Keratinocyte (primary cell): ENCODE results near the gene WNT6. TPM values are rescaled to one million over a fixed set of nuclear protein-coding genes. Genes with fewer than 3 reads are reported as not detected.

ENCODE experiments used
- DNase-seq: peaks from one replicate; pipeline ENCODE4 v3.0.0-alpha.2; 2011; ENCODE audit warnings: low read depth, missing footprints, low spot score
- FAIRE-seq: peaks from 2 replicates; lab custom pipeline; 2011; peaks lifted over from hg19 to GRCh38; lab: Jason Lieb, UNC
- H2AFZ ChIP-seq: 2 replicates; pipeline ENCODE4 v1.6.0; 2012; ENCODE audit warnings: low read length, control low read depth, inconsistent platforms; ENCODE audit not compliant: control insufficient read depth
- H3K27ac ChIP-seq: 2 replicates; pipeline ENCODE4 v1.5.1; 2011; ENCODE audit warnings: low read length; ENCODE audit not compliant: control insufficient read depth, insufficient read depth
- H3K27me3 ChIP-seq: 3 replicates; pipeline ENCODE4 v1.6.0; 2011; ENCODE audit warnings: low read length; ENCODE audit not compliant: control insufficient read depth, insufficient read depth; ENCODE audit errors: extremely low read depth
- H3K36me3 ChIP-seq, 2 experiments: 2 replicates in 1 of 2; 3 replicates in 1 of 2; pipeline ENCODE4 v1.5.1; 2011; ENCODE audit warnings: low read length in 2 of 2, mild to moderate bottlenecking in 1 of 2; ENCODE audit not compliant: control insufficient read depth in 2 of 2, insufficient read depth in 2 of 2; ENCODE audit errors: extremely low read depth in 1 of 2
- H3K4me1 ChIP-seq: 3 replicates; pipeline ENCODE4 v1.5.1; 2011; ENCODE audit warnings: low read length; ENCODE audit not compliant: control insufficient read depth, insufficient read depth; ENCODE audit errors: extremely low read depth
- H3K4me2 ChIP-seq: 3 replicates; pipeline ENCODE4 v1.6.0; 2011; ENCODE audit warnings: low read depth, low read length; ENCODE audit not compliant: control insufficient read depth, insufficient read depth; ENCODE audit errors: extremely low read depth
- H3K4me3 ChIP-seq, 3 experiments: fragments of 200-600 bp in 1 of 3; sonication (generic) in 1 of 3; 2 replicates in 2 of 3; 3 replicates in 1 of 3; pipeline ENCODE4 v1.5.1; 2011 to 2016; ENCODE audit warnings: low read length in 3 of 3, mild to moderate bottlenecking in 3 of 3, control low read depth in 2 of 3, inconsistent platforms in 1 of 3, low read depth in 1 of 3, mixed read lengths in 1 of 3, mixed run types in 1 of 3, moderate library complexity in 1 of 3; ENCODE audit not compliant: control insufficient read depth in 2 of 3, insufficient read depth in 2 of 3; ENCODE audit errors: extremely low read depth in 1 of 3
- H3K79me2 ChIP-seq: 2 replicates; pipeline ENCODE4 v1.6.0; 2012; ENCODE audit warnings: low read length; ENCODE audit not compliant: control insufficient read depth, insufficient read depth
- H3K9ac ChIP-seq: 3 replicates; pipeline ENCODE4 v1.6.0; 2011; ENCODE audit warnings: low read length; ENCODE audit not compliant: control insufficient read depth, insufficient read depth; ENCODE audit errors: extremely low read depth
- H3K9me1 ChIP-seq: 3 replicates; pipeline ENCODE4 v1.6.0; 2011; ENCODE audit warnings: low read length; ENCODE audit not compliant: control insufficient read depth, insufficient read depth; ENCODE audit errors: extremely low read depth
- H3K9me3 ChIP-seq: 2 replicates; pipeline ENCODE4 v1.5.1; 2012; ENCODE audit warnings: low read depth, low read length; ENCODE audit not compliant: control insufficient read depth
- H4K20me1 ChIP-seq: 3 replicates; pipeline ENCODE4 v1.6.0; 2011; ENCODE audit warnings: low read length; ENCODE audit not compliant: control insufficient read depth, insufficient read depth; ENCODE audit errors: extremely low read depth
- EZH2 ChIP-seq: IDR thresholded peaks from one replicate; pipeline ENCODE4 v1.6.1; 2012; ENCODE audit warnings: inconsistent platforms, mild to moderate bottlenecking, low read length, moderate library complexity
- dilution Hi-C: fragments of 300-500 bp; cut with MboI; formaldehyde crosslinking; loops from one replicate; pipeline ENCODE4 v1.7.0; 2020; ENCODE audit warnings: low sequenced_read_pairs; ENCODE audit not compliant: extremely low pct_ligation_motif_present
- polyA plus RNA-seq, 5 experiments: library from polyadenylated mRNA; depleted of rRNA in 3 of 5; stranded (reverse) in 3 of 5; stranded (forward) in 1 of 5; unstranded in 1 of 5; fragments of >200 nt; gene quantifications; 1 replicate in 1 of 5; 2 replicates in 3 of 5; 3 replicates in 1 of 5; pipeline versions ENCODE4 v1.2.1 to v1.2.3, GENCODE V29; 2011 to 2012; ENCODE audit warnings: missing spikeins in 2 of 5, low read depth in 1 of 5, low replicate concordance in 1 of 5
- TF ChIP-seq, protein P1 (sequence below), 3 experiments: IDR thresholded peaks in 1 of 3; conservative IDR thresholded peaks in 1 of 3; optimal IDR thresholded peaks in 1 of 3; 2 replicates in 2 of 3; 3 replicates in 1 of 3; pipeline versions ENCODE3 to v1.5.1; 2011; ENCODE audit warnings: low read length in 3 of 3, mild to moderate bottlenecking in 3 of 3, moderate library complexity in 2 of 3, control low read depth in 1 of 3, inconsistent platforms in 1 of 3; ENCODE audit not compliant: insufficient read depth in 2 of 3; ENCODE audit errors: extremely low read depth in 1 of 3

Gene WNT6
- polyA plus RNA-seq, 1 donor (not counting 4 experiments of a cell fraction or from before 2014, with no cell fraction given), result not detected

- FAIRE-seq (no peak), DNase-seq (no peak)
- H3K4me3 ChIP-seq, result no peak overlapping the region
- H3K36me3 ChIP-seq, result no peaks in the 10 kb centered on the region
- no peaks in the 10 kb centered on the region for H4K20me1 ChIP-seq
- H3K79me2 ChIP-seq, result no peaks in the 10 kb centered on the region
- TF ChIP-seq, protein P1, sequence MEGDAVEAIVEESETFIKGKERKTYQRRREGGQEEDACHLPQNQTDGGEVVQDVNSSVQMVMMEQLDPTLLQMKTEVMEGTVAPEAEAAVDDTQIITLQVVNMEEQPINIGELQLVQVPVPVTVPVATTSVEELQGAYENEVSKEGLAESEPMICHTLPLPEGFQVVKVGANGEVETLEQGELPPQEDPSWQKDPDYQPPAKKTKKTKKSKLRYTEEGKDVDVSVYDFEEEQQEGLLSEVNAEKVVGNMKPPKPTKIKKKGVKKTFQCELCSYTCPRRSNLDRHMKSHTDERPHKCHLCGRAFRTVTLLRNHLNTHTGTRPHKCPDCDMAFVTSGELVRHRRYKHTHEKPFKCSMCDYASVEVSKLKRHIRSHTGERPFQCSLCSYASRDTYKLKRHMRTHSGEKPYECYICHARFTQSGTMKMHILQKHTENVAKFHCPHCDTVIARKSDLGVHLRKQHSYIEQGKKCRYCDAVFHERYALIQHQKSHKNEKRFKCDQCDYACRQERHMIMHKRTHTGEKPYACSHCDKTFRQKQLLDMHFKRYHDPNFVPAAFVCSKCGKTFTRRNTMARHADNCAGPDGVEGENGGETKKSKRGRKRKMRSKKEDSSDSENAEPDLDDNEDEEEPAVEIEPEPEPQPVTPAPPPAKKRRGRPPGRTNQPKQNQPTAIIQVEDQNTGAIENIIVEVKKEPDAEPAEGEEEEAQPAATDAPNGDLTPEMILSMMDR (optimal IDR thresholded peaks at IDR 0.05 in 1 of 3, IDR thresholded peaks at IDR 0.05 in 1 of 3, conservative IDR thresholded peaks at IDR 0.05 in 1 of 3; ENCODE audit: extremely low read depth in 1 of 3, insufficient read depth in 2 of 3, low read length in 3 of 3), result no peak
- no peak for TF ChIP-seq EZH2
- no peaks in the 10 kb centered on the region for H3K9me3 ChIP-seq
- H3K4me1 ChIP-seq, result peaks cover 41% of the 10 kb centered on the region
- no peaks in the 10 kb centered on the region for H3K27me3 ChIP-seq
- H3K27ac ChIP-seq, result no peak overlapping the region
- no peak overlapping the region for H3K4me2 ChIP-seq
- H3K9me1 ChIP-seq, result no peaks in the 10 kb centered on the region
- no peak overlapping the region for H3K9ac ChIP-seq
- no peak overlapping the region for H2AFZ ChIP-seq
- dilution Hi-C loops, result no loop called here
These were observed 30.3 kb downstream of the WNT6 start for GRCh38 chr2:218889937-218890336.

DNA sequence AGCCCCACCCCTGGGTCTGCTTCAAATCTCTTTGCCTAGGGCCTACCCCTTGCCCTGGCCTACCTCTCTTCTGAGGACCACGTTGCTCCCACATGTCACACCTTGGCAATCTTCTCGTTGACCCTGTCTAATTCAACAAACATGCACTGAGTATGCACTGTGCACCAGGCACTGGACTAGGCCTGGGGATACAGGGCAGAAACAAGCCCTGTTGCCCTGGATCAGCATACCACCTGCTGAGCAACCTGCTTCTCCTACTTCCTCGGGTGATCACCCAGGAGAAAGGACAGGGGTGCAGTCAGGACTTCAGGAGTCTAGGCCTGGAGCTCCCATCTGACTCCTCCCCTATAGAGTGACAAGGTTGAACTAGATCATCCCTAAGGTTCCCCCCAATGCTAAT is 30.8 kb downstream of the WNT6 start:
- H3K4me3 ChIP-seq, result no peak overlapping the region
- no peak overlapping the region for H3K4me2 ChIP-seq
- H3K79me2 ChIP-seq, result no peaks in the 10 kb centered on the region
- no peaks in the 10 kb centered on the region for H4K20me1 ChIP-seq
- no peak overlapping the region for H3K9ac ChIP-seq
- H3K36me3 ChIP-seq, result no peaks in the 10 kb centered on the region
- H3K9me1 ChIP-seq, result no peaks in the 10 kb centered on the region
- H3K4me1 ChIP-seq, result peaks cover 46% of the 10 kb centered on the region
- dilution Hi-C loops, result no loop called here
- FAIRE-seq (no peak), DNase-seq (no peak)
- no peak overlapping the region for H2AFZ ChIP-seq
- H3K9me3 ChIP-seq, result no peaks in the 10 kb centered on the region
- H3K27me3 ChIP-seq, result no peaks in the 10 kb centered on the region
- H3K27ac ChIP-seq, result no peak overlapping the region
- TF ChIP-seq, protein P1 (optimal IDR thresholded peaks at IDR 0.05 in 1 of 3, IDR thresholded peaks at IDR 0.05 in 1 of 3, conservative IDR thresholded peaks at IDR 0.05 in 1 of 3; ENCODE audit: extremely low read depth in 1 of 3, insufficient read depth in 2 of 3, low read length in 3 of 3), result no peak
- TF ChIP-seq EZH2, result no peak
